ENCODE measurements around the gene ADGRL2. TPM values are rescaled to one million over a fixed set of nuclear protein-coding genes. Genes with fewer than 3 reads are reported as not detected.

ADGRL2 gene
- total and polyA plus RNA-seq, 2 of the 4 experiments (the other 2 are of a cell fraction): 17.0 to 42.7 TPM

GRCh38 chr1:82032068-82032467 is 231.3 kb downstream of the ADGRL2 start:
- no peak overlapping the region for H3K4me3 ChIP-seq (ENCODE audit: insufficient read depth, low read depth, low read length)
- no peaks in the 10 kb centered on the region for H3K36me3 ChIP-seq (ENCODE audit: control insufficient read depth, insufficient read depth, low read length)
- no peak overlapping the region for H4K8ac ChIP-seq (ENCODE audit: low read depth in 2 of 2, low read length in 2 of 2)
- H3K27ac ChIP-seq (ENCODE audit: insufficient read depth, low read length): no peak overlapping the region
- ChIA-PET CTCF (interaction anchor here (1.1 kb wide), 1 partner anchor 9 kb away, joined by 3 read pairs; no protein-coding TSS in a partner anchor), POLR2A (ENCODE audit: unreplicated experiment) (no interaction called here)
- H3K14ac ChIP-seq (replicated peaks; ENCODE audit: low read depth, low read length): no peak overlapping the region
- H2BK120ac ChIP-seq (ENCODE audit: low read depth, low read length): no peak overlapping the region
- intact Hi-C loops (cut with micrococcal nuclease): no loop called here
- no TSS peak for BruUV-seq (replicated peaks)
- no peak for ATAC-seq (ENCODE audit: low read depth)
- H2BK20ac ChIP-seq (ENCODE audit: low read depth, low read length): no peak overlapping the region
- no peak overlapping the region for H2BK5ac ChIP-seq (ENCODE audit: low read depth, low read length, poor library complexity, severe bottlenecking)
- no peak overlapping the region for H4K91ac ChIP-seq (ENCODE audit: insufficient read depth, low read depth, low read length)
- in situ Hi-C loops (cut with MboI; ENCODE audit: low sequenced_read_pairs): no loop called here
- no peak overlapping the region for H3K9ac ChIP-seq (ENCODE audit: low read depth, low read length)
- H2BK15ac ChIP-seq (ENCODE audit: low read depth, low read length): no peak overlapping the region
- no peak overlapping the region for H2AK9ac ChIP-seq (replicated peaks; ENCODE audit: low read depth, low read length, poor library complexity)
- no peak overlapping the region for H3K18ac ChIP-seq (ENCODE audit: low read depth, low read length)
- H3K56ac ChIP-seq (ENCODE audit: extremely low read depth, insufficient read depth, low read length): no peak overlapping the region
- H2AFZ ChIP-seq (replicated peaks; ENCODE audit: low read length, poor library complexity): no peak overlapping the region
- dilution Hi-C loops (cut with HindIII; ENCODE audit: low sequenced_read_pairs, unreplicated experiment): no loop called here
- no peaks in the 10 kb centered on the region for H3K9me3 ChIP-seq (ENCODE audit: control insufficient read depth, insufficient read depth, low read length)
- H4K5ac ChIP-seq (ENCODE audit: low read depth, low read length): no peak overlapping the region
- H3K4me2 ChIP-seq (ENCODE audit: low read depth, low read length): no peak overlapping the region
- no peaks in the 10 kb centered on the region for H3K4me1 ChIP-seq (ENCODE audit: control insufficient read depth, insufficient read depth, low read length)
- no peaks in the 10 kb centered on the region for H4K20me1 ChIP-seq (ENCODE audit: insufficient read depth, low read length)
- DNase-seq: no peak
- 83% methylated on average over 1 of the region's 2 CpGs; no CpG with 5 or more reads in 1 of the 2 experiments for WGBS, 2 experiments (ENCODE audit: extremely low coverage in 2 of 2, insufficient read length in 1 of 2)
- no peaks in the 10 kb centered on the region for H3K79me1 ChIP-seq (ENCODE audit: low read depth in 1 of 2, low read length in 2 of 2)
- H3K27me3 ChIP-seq (ENCODE audit: control insufficient read depth, insufficient read depth, low read length): no peaks in the 10 kb centered on the region
- H3K9me1 ChIP-seq (ENCODE audit: insufficient read depth, low read length): no peaks in the 10 kb centered on the region
- TF ChIP-seq, protein P1, sequence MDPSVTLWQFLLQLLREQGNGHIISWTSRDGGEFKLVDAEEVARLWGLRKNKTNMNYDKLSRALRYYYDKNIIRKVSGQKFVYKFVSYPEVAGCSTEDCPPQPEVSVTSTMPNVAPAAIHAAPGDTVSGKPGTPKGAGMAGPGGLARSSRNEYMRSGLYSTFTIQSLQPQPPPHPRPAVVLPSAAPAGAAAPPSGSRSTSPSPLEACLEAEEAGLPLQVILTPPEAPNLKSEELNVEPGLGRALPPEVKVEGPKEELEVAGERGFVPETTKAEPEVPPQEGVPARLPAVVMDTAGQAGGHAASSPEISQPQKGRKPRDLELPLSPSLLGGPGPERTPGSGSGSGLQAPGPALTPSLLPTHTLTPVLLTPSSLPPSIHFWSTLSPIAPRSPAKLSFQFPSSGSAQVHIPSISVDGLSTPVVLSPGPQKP (IDR thresholded peaks at IDR 0.05; ENCODE audit: borderline replicate concordance, low read depth, low read length): no peak
- TF ChIP-seq CEBPB (IDR thresholded peaks at IDR 0.05; ENCODE audit: low read depth, low read length) (no peak), RFX5 (IDR thresholded peaks at IDR 0.05; ENCODE audit: low read depth, low read length) (no peak), CHD1 (IDR thresholded peaks at IDR 0.05; ENCODE audit: low read depth, low read length) (no peak)
- no peak overlapping the region for H2AK5ac ChIP-seq (ENCODE audit: low read depth, low read length)
- no peak overlapping the region for H3K4ac ChIP-seq (ENCODE audit: low read depth, low read length)
- no peak overlapping the region for H3K23ac ChIP-seq (ENCODE audit: low read depth, low read length)

Measured in IMR-90 (cell line).